Smooth muscle cell (in vitro differentiated cells): ENCODE data around the gene FSTL4. TPM values are rescaled to one million over a fixed set of nuclear protein-coding genes. Genes with fewer than 3 reads are reported as not detected.

ENCODE experiments used
- DNase-seq: peaks from one replicate; lab custom pipeline; 2025; ENCODE audit not compliant: unreplicated experiment; lab: John Stamatoyannopoulos, UW
- H2AFZ ChIP-seq: fragments of 200-600 bp; sonication (generic); 2 replicates; pipeline ENCODE4 v1.6.0; 2016; ENCODE audit warnings: antibody characterized with exemption, low read depth, mild to moderate bottlenecking
- H3F3A ChIP-seq: fragments of 200-600 bp; sonication (generic); 2 replicates; pipeline ENCODE4 v1.6.0; 2017; ENCODE audit warnings: antibody characterized with exemption, low read depth
- H3K27ac ChIP-seq: fragments of 200-600 bp; sonication (generic); 2 replicates; pipeline ENCODE4 v1.5.1; 2016; ENCODE audit warnings: low read depth, mild to moderate bottlenecking
- H3K27me3 ChIP-seq: fragments of 200-600 bp; sonication (generic); 2 replicates; pipeline ENCODE4 v1.6.1; 2016; ENCODE audit warnings: low read depth, mild to moderate bottlenecking
- H3K36me3 ChIP-seq: fragments of 200-600 bp; sonication (generic); 2 replicates; pipeline ENCODE4 v1.5.1; 2016; ENCODE audit warnings: low read depth
- H3K4me1 ChIP-seq: fragments of 200-600 bp; sonication (generic); 2 replicates; pipeline ENCODE4 v1.5.1; 2016; ENCODE audit warnings: low read depth
- H3K4me2 ChIP-seq: fragments of 200-600 bp; sonication (generic); 2 replicates; pipeline ENCODE4 v1.6.0; 2016; ENCODE audit warnings: mild to moderate bottlenecking
- H3K4me3 ChIP-seq: fragments of 200-600 bp; sonication (generic); 2 replicates; pipeline ENCODE4 v1.5.1; 2016; ENCODE audit warnings: mild to moderate bottlenecking
- H3K79me2 ChIP-seq: fragments of 200-600 bp; sonication (generic); 2 replicates; pipeline ENCODE4 v1.6.0; 2016; ENCODE audit warnings: low read depth, mild to moderate bottlenecking
- H3K9ac ChIP-seq: fragments of 200-600 bp; sonication (generic); 2 replicates; pipeline ENCODE4 v1.6.0; 2016; ENCODE audit warnings: low read depth
- H3K9me3 ChIP-seq: fragments of 200-600 bp; sonication (generic); replicated peaks from 2 replicates; pipeline ENCODE4 v1.5.1; 2016; ENCODE audit warnings: low read depth
- H4K20me1 ChIP-seq: fragments of 200-600 bp; sonication (generic); 2 replicates; pipeline ENCODE4 v1.6.0; 2016; ENCODE audit warnings: low read depth
- WGBS: methylation state at CpG from one replicate; pipeline ENCODE4 v1.1.7; 2016; ENCODE audit warnings: low lambda C conversion rate; 5-methylcytosine and 5-hydroxymethylcytosine counted together
- polyA plus RNA-seq: library from polyadenylated mRNA; unstranded; fragments of >200 nt; fragmentation: Nextera tagmentation; extraction: Ambion mirVana; gene quantifications from 2 replicates; pipeline ENCODE4 v1.2.1, GENCODE V29; 2016
- total RNA-seq: library from RNA; depleted of rRNA; stranded (reverse); fragments of >200 nt; gene quantifications from 2 replicates; pipeline ENCODE4 v1.2.3, GENCODE V29; 2014
- TF ChIP-seq, protein P1 (sequence below): fragments of 200-600 bp; sonication (generic); IDR thresholded peaks from 2 replicates; pipeline ENCODE4 v1.5.1; 2017; ENCODE audit warnings: borderline replicate concordance, mild to moderate bottlenecking, antibody characterized with exemption; ENCODE audit not compliant: insufficient read depth, poor library complexity, severe bottlenecking

The FSTL4 gene
- total and polyA plus RNA-seq, 2 experiments from 2014 or later, result 0.49 TPM; not detected in 1

DNA sequence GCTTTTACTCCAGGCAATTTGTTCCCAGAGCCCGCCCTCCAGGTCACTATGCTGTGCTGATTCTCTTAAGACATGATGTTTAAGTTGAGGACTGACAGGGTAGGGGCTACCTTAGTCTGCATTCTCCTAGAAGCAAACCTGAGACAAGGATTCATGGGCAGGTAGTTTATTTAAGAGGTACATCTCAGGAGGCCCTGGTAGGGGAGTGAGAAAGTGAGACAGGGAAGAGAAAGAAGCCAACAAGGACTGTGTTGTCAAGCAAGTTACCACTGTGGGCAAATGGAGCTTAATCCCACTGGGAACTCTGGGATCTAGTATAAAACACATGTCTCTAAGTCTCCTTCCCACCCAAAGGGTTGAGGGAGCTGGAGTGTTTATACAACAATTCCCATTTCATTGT is 43.6 kb upstream of the FSTL4 start:
- 84% methylated on average over 1 of the region's 1 CpG for WGBS
- Histone ChIP-seq H3F3A (no peaks in the 10 kb centered on the region), H3K4me1 (no peaks in the 10 kb centered on the region), H4K20me1 (no peaks in the 10 kb centered on the region), H2AFZ (no peak overlapping the region), H3K36me3 (no peaks in the 10 kb centered on the region), H3K4me3 (no peak overlapping the region), H3K79me2 (no peaks in the 10 kb centered on the region), H3K9me3 (no peaks in the 10 kb centered on the region), H3K9ac (no peak overlapping the region), H3K27ac (no peak overlapping the region), H3K27me3 (peaks cover 31% of the 10 kb centered on the region), H3K4me2 (no peak overlapping the region)
- TF ChIP-seq, protein P1, sequence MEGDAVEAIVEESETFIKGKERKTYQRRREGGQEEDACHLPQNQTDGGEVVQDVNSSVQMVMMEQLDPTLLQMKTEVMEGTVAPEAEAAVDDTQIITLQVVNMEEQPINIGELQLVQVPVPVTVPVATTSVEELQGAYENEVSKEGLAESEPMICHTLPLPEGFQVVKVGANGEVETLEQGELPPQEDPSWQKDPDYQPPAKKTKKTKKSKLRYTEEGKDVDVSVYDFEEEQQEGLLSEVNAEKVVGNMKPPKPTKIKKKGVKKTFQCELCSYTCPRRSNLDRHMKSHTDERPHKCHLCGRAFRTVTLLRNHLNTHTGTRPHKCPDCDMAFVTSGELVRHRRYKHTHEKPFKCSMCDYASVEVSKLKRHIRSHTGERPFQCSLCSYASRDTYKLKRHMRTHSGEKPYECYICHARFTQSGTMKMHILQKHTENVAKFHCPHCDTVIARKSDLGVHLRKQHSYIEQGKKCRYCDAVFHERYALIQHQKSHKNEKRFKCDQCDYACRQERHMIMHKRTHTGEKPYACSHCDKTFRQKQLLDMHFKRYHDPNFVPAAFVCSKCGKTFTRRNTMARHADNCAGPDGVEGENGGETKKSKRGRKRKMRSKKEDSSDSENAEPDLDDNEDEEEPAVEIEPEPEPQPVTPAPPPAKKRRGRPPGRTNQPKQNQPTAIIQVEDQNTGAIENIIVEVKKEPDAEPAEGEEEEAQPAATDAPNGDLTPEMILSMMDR, result no peak
- no peak for DNase-seq

DNA sequence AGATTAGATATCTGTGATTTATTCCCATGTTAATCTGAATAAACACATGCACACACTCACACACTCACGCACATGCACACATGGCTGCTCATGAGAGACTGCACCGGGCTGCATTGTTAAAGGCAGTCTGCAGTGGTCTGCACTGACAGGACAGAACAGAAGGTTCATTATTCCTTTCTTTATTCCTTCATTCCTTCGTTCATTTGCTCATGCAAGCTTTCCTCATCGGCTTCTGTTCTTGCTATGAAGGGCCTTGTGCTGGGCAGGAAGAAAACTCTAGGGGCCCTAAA is 41.4 kb upstream of the FSTL4 start:
- Histone ChIP-seq H4K20me1 (no peaks in the 10 kb centered on the region), H3K9ac (no peak overlapping the region), H2AFZ (no peak overlapping the region), H3K4me2 (no peak overlapping the region), H3K9me3 (no peaks in the 10 kb centered on the region), H3K4me3 (no peak overlapping the region), H3K27me3 (peaks cover 39% of the 10 kb centered on the region), H3F3A (no peaks in the 10 kb centered on the region), H3K27ac (no peak overlapping the region), H3K79me2 (no peaks in the 10 kb centered on the region), H3K36me3 (no peaks in the 10 kb centered on the region), H3K4me1 (no peaks in the 10 kb centered on the region)
- DNase-seq, result no peak
- TF ChIP-seq, protein P1, result no peak
- 84% methylated on average over 4 of the region's 4 CpGs for WGBS

DNA sequence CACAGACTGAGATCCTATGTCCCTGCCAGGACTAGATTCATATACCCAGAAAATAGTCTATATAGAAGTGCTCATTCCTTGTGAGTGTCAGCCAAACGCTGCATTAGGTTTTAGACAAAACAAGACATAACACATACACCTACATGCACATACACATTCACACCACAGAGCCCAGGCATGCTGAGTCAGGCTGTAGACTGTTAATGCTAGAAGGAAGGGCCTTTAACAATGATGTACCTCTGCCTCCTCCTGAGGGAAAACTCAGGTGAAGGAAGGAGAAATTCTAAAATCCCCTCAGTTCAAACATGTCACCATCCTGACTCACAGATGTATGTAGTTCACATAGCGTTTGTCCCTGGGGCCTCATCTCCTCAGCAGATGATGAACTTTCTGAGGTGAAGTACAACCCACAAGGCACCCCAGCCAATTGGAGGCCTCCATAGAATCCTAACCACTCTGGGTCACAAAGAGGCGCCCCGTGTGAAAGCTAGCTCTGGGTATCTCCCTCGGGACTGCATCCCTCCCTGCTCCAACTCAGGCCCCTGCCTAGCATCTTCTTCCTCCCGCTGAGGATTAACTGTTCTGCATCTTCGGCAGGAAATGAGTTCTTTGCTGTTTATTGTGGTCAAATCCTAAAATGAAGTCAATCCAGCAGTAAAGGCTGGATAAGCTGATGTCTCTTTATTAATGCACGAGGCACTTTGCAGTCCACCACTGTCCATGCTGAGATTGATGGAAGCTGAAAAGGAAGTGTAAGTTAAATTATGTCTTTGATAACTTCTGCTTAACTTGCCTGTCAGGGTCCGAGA is 40.8 kb upstream of the FSTL4 start:
- no peak overlapping the region for H3K4me3 ChIP-seq
- no peak overlapping the region for H3K27ac ChIP-seq
- no peak overlapping the region for H3K4me2 ChIP-seq
- TF ChIP-seq, protein P1, result no peak
- H4K20me1 ChIP-seq, result no peaks in the 10 kb centered on the region
- no peak for DNase-seq
- no peak overlapping the region for H2AFZ ChIP-seq
- no peak overlapping the region for H3K9ac ChIP-seq
- no peaks in the 10 kb centered on the region for H3K4me1 ChIP-seq
- 73% methylated on average over 9 of the region's 9 CpGs for WGBS
- no peaks in the 10 kb centered on the region for H3F3A ChIP-seq
- H3K9me3 ChIP-seq, result no peaks in the 10 kb centered on the region
- peaks cover 39% of the 10 kb centered on the region for H3K27me3 ChIP-seq
- no peaks in the 10 kb centered on the region for H3K36me3 ChIP-seq
- H3K79me2 ChIP-seq, result no peaks in the 10 kb centered on the region
